ENCODE results near the gene VPS29. TPM values are rescaled to one million over a fixed set of nuclear protein-coding genes. Genes with fewer than 3 reads are reported as not detected.

VPS29 gene
- total and polyA plus RNA-seq, 2 of the 4 experiments (the other 2 are of a cell fraction): 122 to 150 TPM

DNA sequence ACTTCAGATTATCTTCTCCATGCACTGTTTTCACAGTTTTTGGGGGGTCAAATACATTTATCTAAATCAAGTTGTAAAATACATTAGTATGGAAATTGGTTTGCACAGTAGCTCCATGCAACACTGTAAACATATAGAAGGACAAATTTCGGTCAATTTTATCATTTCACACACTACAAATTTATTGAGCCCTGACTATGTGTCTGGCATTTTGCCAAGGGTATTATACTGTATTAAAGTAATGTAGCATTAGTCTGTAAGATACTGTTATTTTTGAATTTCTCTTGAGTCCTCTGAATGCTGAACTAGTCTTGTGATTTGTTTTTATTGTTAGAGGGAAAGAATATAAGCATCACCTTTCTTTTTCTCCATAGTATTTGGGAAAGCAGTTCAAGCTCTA lies 1.5 kb upstream of the VPS29 start:
- Histone ChIP-seq H3K56ac (ENCODE audit: extremely low read depth, insufficient read depth, low read length) (no peak overlapping the region), H3K9me1 (ENCODE audit: insufficient read depth, low read length) (peaks cover 3% of the 10 kb centered on the region), H3K4me1 (ENCODE audit: control insufficient read depth, insufficient read depth, low read length) (no peaks in the 10 kb centered on the region), H3K14ac (replicated peaks; ENCODE audit: low read depth, low read length) (no peak overlapping the region), H2AK9ac (replicated peaks; ENCODE audit: low read depth, low read length, poor library complexity) (no peak overlapping the region), H3K36me3 (ENCODE audit: control insufficient read depth, insufficient read depth, low read length) (no peaks in the 10 kb centered on the region), H2BK15ac (ENCODE audit: low read depth, low read length) (no peak overlapping the region), H4K20me1 (ENCODE audit: insufficient read depth, low read length) (no peaks in the 10 kb centered on the region; the same call in 1 of the 2 replicates), H3K23ac (ENCODE audit: low read depth, low read length) (no peak overlapping the region), H2AK5ac (ENCODE audit: low read depth, low read length) (no peak overlapping the region), H3K27me3 (ENCODE audit: control insufficient read depth, insufficient read depth, low read length) (no peaks in the 10 kb centered on the region), H3K27ac (ENCODE audit: insufficient read depth, low read length) (no peak overlapping the region), H2BK20ac (ENCODE audit: low read depth, low read length) (no peak overlapping the region), H4K5ac (ENCODE audit: low read depth, low read length) (no peak overlapping the region), H4K8ac (ENCODE audit: low read depth in 2 of 2, low read length in 2 of 2) (no peak overlapping the region), H3K4me2 (ENCODE audit: low read depth, low read length) (no peak overlapping the region), H4K91ac (ENCODE audit: insufficient read depth, low read depth, low read length) (no peak overlapping the region), H3K4ac (ENCODE audit: low read depth, low read length) (no peak overlapping the region), H3K9ac (ENCODE audit: low read depth, low read length) (no peak overlapping the region), H3K79me1 (ENCODE audit: low read depth in 1 of 2, low read length in 2 of 2) (peaks cover 7 to 20% of the 10 kb centered on the region in 2 experiments; a peak in 1 of 4 replicates), H3K4me3 (ENCODE audit: insufficient read depth, low read depth, low read length) (no peak overlapping the region), H2BK5ac (ENCODE audit: low read depth, low read length, poor library complexity, severe bottlenecking) (no peak overlapping the region), H3K18ac (ENCODE audit: low read depth, low read length) (no peak overlapping the region), H2AFZ (replicated peaks; ENCODE audit: low read length, poor library complexity) (no peak overlapping the region), H2BK120ac (ENCODE audit: low read depth, low read length) (no peak overlapping the region), H3K9me3 (ENCODE audit: control insufficient read depth, insufficient read depth, low read length) (no peaks in the 10 kb centered on the region)
- CTCF ChIA-PET: interaction anchor here (1.2 kb wide), 1 partner anchor 35 kb away, joined by 4 read pairs; the partner anchor contains the start of genes FAM216A and GPN3
- dilution Hi-C loops (cut with HindIII; ENCODE audit: low sequenced_read_pairs, unreplicated experiment): no loop called here
- no peak for DNase-seq
- no peak for ATAC-seq (ENCODE audit: low read depth)
- intact Hi-C loops (cut with micrococcal nuclease): loop anchor here (5.0 kb wide), 1 partner anchor 384 kb away; no protein-coding TSS in a partner anchor
- POLR2A ChIA-PET (ENCODE audit: unreplicated experiment): no interaction called here
- TF ChIP-seq RAD21 (IDR thresholded peaks at IDR 0.05; ENCODE audit: low read length): no peak
- TF ChIP-seq NFE2L2 (IDR thresholded peaks at IDR 0.05; ENCODE audit: low read depth, low read length): no peak
- no peak for TF ChIP-seq MAFK (IDR thresholded peaks at IDR 0.05; ENCODE audit: low read depth, low read length)
- no peak for TF ChIP-seq POLR2A (IDR thresholded peaks at IDR 0.05; ENCODE audit: low read depth, low read length)
- no peak for TF ChIP-seq CHD1 (IDR thresholded peaks at IDR 0.05; ENCODE audit: low read depth, low read length)
- TF ChIP-seq RCOR1 (IDR thresholded peaks at IDR 0.05; ENCODE audit: insufficient replicate concordance, low read length): no peak
- TF ChIP-seq CEBPB (IDR thresholded peaks at IDR 0.05; ENCODE audit: low read depth, low read length): no peak
- TF ChIP-seq FOS (IDR thresholded peaks at IDR 0.05; ENCODE audit: low read depth, low read length): no peak
- no peak for TF ChIP-seq USF2 (IDR thresholded peaks at IDR 0.05; ENCODE audit: low read depth, low read length)
- no peak for TF ChIP-seq MXI1 (IDR thresholded peaks at IDR 0.05; ENCODE audit: borderline replicate concordance, low read depth, low read length)
- no peak for TF ChIP-seq RFX5 (IDR thresholded peaks at IDR 0.05; ENCODE audit: low read depth, low read length)
- no TSS peak for BruUV-seq (replicated peaks)
- WGBS, 2 experiments (ENCODE audit: extremely low coverage in 2 of 2, insufficient read length in 1 of 2): no CpG with 5 or more reads among the region's 1 CpG
- in situ Hi-C loops (cut with MboI; ENCODE audit: low sequenced_read_pairs): no loop called here

Measured in IMR-90 (cell line).